ENCODE results near the gene SIL1.

SIL1 gene

GRCh38 chr5:138961729-138962128 lies 236.4 kb downstream of the SIL1 start:
- DNase-seq (ENCODE audit: low read depth in 2 of 2): no peak

- DNase-seq (ENCODE audit: low read depth in 2 of 2): no peak
Observed at GRCh38 chr5:138961221-138961620, 236.9 kb downstream of the SIL1 start.

GRCh38 chr5:138960145-138960692 lies 237.9 kb downstream of the SIL1 start:
- no peak for DNase-seq (ENCODE audit: low read depth in 2 of 2)

GRCh38 chr5:138956801-138957200 lies 241.4 kb downstream of the SIL1 start:
- DNase-seq (ENCODE audit: low read depth in 2 of 2): no peak

DNA sequence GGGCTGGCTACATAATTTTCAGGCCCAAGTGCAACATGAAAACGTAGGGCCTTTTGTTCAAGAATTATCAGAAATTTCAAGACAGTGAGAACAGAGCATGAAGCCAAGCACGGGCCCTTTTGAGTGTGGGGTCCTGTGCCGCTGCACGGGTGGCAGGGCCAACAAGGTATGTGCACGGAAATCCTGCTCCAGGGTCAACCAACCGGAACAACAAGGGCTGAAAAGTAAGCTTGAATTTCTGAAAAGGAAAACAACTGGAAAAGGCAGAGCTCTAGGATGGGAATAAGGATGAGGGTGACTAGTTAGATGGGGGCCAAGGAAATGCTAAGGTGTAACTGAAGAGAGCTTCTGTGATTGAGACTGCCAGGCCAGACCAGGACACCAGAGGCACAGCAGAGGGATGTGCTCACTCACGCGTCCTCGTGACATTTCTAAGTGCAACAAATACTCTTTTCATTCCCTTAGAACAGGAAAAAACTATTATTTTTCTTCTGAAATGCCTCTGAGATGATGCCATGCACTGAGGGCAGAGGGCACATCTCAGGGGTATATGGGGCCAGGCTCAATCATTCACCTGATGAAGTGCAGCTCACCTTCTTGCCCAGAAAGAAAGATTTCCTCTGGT lies 242.4 kb downstream of the SIL1 start:
- no peak for DNase-seq (ENCODE audit: low read depth in 2 of 2)

- no peak for DNase-seq (ENCODE audit: low read depth in 2 of 2)
Observed at GRCh38 chr5:138955013-138955660, 243.0 kb downstream of the SIL1 start.

DNA sequence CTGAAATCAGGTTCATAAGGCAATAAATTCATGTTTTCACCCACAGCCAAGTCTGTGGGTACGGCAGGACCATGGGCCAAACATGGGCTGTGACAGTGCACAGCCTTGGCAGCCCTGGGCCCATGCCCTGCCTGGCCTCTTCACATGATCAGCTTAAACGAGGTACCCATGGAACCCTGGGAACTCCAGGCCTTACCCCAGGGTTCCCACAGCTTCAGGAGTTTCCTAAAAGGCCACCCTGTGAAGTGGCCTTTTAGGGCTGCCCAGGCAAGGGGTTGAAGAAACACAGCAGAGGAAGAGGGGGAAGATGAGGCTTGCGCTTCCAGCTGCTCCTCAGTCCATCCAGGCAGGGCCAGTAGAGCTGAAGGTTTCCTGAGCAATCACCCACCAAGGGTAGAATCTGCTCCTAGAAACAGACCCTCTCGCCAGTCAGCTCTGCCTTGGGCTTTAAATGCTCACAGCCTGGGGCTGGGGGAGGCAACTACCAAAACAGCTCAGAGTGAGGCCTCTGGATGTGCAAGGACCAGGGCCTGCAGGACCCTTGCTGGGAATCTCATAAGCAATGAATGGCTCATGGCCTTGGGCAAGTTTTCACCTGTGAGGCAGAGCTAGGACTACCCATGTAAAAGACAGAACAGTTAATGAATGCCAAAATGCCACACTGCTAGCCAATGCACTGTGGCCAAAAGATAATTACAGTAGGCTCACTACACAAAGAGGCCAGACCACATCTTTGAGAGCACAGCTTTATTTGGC lies 243.7 kb downstream of the SIL1 start:
- no peak for DNase-seq (ENCODE audit: low read depth in 2 of 2)

DNA sequence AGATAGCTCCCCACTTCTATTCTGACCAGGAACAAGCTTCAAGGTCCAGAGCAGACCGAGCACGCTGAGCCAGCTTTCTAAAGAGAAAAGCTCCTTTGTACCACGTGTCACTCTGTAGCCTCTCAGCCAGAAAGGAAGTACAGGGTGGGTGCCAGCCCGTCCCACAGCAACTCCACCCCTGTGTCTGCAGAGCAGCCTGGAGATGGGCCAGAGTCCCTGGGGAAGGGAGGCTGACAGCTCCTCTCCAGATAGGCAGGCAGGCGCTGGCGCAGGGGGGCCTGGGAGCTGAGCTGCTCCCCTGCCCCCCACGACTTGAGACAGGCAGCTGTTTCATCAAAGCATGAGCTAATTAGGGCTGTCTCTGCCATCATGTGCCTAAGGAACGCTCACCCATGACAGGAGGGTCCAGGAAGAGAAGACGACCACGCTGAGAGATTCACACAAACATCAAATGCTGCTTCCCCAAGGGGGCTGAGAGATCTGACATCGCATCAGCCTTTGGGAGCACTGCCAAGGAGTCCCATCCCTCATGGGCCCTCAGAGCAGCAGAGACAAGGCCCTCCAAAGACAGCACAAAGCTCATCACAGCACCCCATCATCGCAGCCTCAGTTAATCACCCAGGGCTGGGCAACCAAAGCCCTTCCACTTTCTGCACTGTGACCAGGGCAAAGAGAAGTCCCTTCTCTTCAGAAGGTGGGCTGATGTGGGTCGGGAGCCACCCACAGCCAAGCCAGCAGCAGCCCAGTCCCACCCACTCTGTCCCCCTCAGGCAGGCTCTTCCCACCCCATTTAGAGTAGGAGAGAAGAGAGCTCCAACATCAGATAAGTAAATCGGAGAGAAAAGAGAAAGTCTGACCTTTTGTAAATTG lies 244.5 kb downstream of the SIL1 start:
- DNase-seq (ENCODE audit: low read depth in 2 of 2): no peak

DNA sequence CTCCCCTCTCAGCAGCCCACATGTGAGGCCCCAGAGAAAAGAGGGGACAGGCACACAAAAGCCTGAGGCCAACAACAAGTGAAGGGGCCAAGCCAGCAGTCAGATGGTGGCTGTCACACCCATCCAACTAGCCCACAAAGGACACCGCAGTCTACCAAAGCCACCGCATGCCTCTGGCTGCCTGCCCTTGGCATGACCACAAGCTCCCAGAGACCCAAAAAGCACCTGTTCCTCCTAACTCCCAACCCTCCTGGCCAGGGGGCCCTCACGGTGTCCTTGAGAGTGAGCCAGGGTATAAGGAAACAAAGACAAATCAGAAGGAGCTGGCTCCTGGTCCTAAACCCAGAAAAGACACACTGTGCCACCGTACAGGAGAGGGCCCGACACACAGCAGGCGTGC lies 245.2 kb downstream of the SIL1 start:
- DNase-seq (ENCODE audit: low read depth in 2 of 2): no peak

DNA sequence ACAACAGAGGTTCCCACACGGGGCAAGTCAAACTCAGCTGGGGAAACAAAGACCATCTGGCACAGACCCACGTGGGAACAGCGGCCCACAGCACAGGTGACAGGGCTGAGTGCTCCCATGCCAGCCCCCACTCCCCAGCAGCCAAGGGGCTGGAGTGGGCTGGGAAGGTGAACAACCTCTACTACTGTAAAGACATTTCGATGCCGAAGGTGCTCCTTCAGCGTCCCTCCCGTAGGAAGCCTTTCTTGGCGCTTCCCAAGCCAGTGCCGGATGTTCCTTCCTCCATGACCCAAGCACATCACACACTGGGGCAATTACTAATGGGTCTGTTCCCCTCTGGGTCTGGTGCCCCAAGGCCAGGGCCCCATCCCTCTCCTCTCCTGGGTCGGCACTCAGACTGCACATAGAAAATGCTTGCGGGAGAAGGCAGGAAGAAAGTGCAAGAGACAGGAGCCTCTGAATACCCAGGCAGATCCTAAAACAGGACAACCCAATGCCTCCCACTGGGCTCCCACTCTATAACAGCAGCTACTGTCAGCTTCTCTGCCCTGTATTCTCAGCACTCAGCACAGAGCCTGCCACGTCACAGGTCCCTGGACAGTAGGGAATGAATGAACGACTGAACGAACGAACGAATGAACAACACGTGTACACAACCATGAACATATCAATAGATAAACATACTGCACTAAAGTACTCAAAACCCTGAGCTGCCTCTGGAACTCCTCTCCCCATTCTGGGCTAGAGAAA lies 246.0 kb downstream of the SIL1 start:
- no peak for DNase-seq (ENCODE audit: low read depth in 2 of 2)

DNA sequence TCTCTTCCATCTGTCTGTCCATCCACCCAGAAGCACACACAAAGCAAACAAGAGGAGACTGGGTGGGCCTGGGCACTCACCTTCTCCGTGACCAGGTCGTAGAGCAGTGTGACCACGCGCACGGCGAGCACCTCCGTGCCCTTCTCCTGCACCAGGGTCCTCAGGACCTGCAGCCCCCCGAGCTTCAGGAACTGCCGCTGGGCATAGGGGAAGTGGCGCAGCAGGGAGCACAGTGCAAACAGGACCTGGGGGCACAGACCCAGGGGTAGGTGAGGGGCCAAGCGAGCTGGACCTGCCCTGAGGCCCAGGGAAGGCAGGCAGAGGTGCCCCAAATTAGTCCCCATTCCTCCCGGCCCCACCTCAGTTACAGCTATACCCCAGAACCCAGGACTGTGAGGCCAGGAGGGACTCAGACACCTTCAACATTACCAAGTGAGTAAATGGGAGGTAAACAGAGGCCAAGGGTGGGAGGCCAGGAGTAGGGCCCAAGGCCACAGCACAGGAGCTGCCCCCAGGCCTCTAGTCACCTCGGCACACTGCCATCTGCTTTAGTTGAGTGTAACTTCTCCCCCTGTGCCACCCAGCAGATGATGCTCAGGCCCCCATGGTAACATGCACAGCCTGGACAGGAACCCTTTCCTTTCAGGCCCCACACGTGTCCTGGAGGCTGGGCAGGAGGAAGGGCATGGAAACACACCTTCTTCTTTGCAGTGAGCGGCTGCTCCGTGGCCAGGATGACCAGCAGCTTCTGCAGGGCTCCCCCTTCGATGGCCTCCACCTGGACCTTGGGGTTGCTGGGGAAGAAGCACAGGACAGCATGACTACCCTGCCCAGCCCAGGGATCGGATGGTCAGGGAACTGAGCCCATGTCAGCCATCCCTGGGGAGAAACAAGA lies 246.8 kb downstream of the SIL1 start:
- DNase-seq (ENCODE audit: low read depth in 2 of 2): no peak

GRCh38 chr5:138950421-138951031 lies 247.6 kb downstream of the SIL1 start:
- no peak for DNase-seq (ENCODE audit: low read depth in 2 of 2)

GRCh38 chr5:138949988-138950387 lies 248.2 kb downstream of the SIL1 start:
- DNase-seq (ENCODE audit: low read depth in 2 of 2): no peak

DNA sequence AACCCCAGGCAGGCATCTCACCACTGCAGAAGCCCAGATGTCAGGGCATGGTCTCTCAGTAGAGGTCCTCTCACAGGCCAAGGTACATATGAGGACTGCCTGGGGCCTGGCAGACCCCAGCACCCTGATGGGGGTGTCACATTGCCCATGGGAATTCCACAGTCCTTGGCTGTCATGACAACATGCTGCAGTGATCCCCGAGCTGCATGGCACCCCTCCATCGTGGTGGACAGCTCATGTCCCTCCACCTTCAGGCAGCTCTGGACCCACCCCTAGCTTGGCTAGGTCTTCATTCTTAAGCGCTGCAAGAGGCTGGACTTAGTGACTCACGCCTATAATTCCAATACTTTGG lies 249.0 kb downstream of the SIL1 start:
- no peak for DNase-seq (ENCODE audit: low read depth in 2 of 2)

GRCh38 chr5:138948471-138949222 lies 249.5 kb downstream of the SIL1 start:
- DNase-seq (ENCODE audit: low read depth in 2 of 2): no peak

DNA sequence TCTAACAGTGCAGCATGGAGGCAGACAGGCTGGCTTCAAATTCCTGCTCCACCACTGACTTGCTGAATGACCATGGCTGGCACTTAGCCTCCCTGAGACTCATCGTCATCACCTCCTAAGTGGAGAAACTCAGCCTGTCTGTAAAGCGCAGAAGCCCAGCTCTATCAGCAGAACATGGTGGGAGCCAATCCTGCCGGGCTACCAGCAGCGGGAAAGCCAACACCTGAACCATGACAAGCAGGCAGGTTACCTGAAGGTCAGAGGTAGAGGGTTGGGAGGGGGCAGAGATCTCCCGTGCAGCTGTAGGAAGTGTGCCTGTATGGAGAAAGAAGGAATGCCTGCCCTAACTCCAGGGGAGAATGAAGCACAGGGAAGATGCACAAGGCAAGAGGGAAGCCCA lies 250.4 kb downstream of the SIL1 start:
- DNase-seq (ENCODE audit: low read depth in 2 of 2): no peak

DNA sequence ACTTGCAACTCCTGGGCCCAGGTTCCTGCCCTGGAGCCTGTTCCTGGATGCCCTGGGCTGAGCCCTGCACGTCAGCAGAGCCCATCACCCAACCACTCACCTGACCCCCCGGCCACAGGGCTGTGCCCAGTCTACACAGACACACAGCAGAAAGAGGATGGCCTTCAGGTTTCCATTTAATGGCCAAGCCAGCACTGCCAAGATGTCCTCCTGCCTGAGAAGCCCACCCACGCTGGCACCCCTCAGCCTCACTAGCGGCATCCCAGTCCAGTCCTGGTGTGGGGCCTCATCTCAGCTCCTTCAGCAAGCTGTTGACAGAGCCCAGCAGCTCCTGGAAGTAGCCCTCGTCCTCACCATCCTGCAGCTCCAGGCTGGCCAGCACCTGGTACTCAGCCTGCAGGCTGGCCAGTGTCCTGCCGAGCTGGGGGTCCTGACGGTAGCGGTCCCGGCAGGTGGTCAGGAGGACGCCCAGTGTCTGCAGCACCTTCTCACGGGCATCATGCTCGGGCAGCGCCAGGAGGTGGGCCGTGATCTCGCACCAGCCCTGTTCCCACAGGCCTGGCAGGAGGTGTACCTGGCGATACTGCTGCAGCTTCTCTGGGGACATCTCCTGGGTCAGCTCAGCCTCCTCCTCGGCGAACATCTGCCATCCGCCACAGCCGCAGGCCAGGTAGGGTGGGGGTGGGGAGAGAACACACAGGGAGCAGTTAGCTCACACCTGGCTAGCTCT lies 251.2 kb downstream of the SIL1 start:
- DNase-seq (ENCODE audit: low read depth in 2 of 2): no peak

DNA sequence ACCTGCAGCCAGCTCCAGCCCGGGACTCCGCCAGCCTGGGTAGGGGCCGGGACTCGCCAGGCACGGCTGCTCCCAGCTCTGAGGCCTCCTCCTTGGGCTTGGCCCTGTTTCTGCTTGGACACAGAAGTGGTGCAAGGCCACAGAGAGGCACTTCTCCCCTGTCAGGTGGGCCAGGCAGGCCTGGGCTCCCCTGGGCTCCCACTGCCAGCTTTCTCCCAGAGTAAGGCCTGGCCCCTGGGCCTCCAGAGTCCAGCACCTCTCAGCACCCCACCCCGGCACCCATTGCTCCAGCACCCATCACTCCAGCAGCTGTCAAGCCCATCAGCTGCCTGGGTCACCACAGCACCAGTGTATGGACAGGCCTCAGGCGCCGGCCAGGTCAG lies 251.9 kb downstream of the SIL1 start:
- no peak for DNase-seq (ENCODE audit: low read depth in 2 of 2)
